Sigmoid colon (tissue), 4 donors: ENCODE results near the gene ZACN.

Experiments
- EP300 ChIP-seq, 4 donors: sonication (generic); formaldehyde crosslinking; IDR thresholded peaks; one replicate each; pipeline ENCODE4 v1.6.1; 2017; ENCODE audit warnings: antibody characterized with exemption in 4 of 4
- POLR2A ChIP-seq, 2 donors: fragments of 450-650 bp; IDR thresholded peaks; one replicate each; pipeline ENCODE4 v1.6.1; 2016; ENCODE audit warnings: antibody characterized with exemption in 2 of 2, mild to moderate bottlenecking in 2 of 2, moderate library complexity in 2 of 2

DNA sequence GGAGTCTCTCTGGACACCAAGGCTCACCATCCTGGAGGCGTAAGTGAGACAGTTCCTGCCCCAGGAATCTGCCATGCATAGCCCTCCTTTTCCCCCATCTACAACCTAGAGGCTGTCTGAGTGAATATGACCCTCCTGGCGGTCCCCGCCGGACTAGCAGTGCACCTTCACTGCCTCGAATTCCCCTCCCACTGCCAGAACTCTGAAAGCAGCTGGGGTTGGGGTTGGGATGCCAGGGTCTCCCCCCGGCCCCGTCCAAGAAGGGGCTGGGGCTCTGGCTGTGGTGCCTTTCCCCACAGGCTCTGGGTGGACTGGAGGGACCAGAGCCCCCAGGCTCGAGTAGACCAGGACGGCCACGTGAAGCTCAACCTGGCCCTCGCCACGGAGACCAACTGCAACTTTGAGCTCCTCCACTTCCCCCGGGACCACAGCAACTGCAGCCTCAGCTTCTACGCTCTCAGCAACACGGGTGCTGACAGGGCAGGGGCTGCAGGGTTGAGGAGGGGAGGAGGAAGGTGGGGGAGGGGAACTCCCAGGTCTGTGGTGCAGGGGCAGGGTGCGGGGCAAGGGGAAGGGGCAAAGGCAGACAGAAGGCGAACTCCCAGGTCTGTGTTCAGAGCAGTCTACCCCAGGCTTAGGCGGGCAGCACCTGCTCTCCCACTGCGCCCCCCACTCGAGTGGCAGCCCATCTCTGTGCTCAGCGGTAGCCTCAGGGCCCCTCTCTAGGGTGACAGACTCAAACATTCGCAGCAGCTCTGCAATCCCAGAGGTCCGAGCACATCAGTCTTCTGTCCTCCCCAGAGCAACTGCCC, 1.2 kb downstream of the ZACN start:
- TF ChIP-seq EP300 (IDR thresholded peaks at IDR 0.05) (no peak), POLR2A (IDR thresholded peaks at IDR 0.05) (no peak)
